ENCODE data around the gene PPM1L. TPM values are rescaled to one million over a fixed set of nuclear protein-coding genes. Genes with fewer than 3 reads are reported as not detected.

PPM1L gene
- total and polyA plus RNA-seq, 2 of the 13 experiments (the other 11 are each of a cell fraction or from before 2014, with no cell fraction given), result 0.22 to 1.4 TPM

DNA sequence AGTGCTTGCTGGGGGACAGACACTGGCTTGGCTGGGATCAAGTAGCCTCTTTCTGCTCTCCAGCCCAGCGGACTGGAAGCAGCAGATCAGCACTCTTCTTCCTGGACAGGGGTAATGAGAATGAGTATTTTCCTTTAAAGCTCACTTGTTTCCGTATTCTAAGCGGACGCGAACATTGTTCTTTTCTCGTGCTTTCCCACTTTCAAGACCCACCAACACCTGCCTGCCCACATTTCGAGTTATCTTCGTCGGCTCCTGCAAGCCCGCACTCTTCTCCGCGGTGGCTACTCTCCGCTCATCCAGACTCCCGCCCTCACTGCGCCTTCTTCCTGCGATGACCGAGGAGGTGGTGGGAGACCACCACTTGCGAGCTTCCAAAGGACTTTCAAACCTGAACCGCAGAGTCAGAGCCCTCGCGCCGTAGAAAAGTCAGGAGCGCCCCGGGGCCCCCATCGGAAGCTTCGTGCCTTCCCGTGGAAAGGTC is 1.6 kb upstream of the PPM1L start:
- ChIA-PET POLR2A (interaction anchor here (1.7 kb wide), 1 partner anchor 189 kb away, joined by 5 read pairs; the partner anchor contains the start of gene KPNA4), CTCF (ENCODE audit: low intra/inter-chr PET ratio, low total read pairs) (no interaction called here)
- peak overlapping the region; percentile 80 for H3K4me2 ChIP-seq (ENCODE audit: low read depth, low read length)
- H3K9me3 ChIP-seq (ENCODE audit: low read length), result no peaks in the 10 kb centered on the region
- peaks cover 0 to 35% of the 10 kb centered on the region in 2 experiments for H3K27me3 ChIP-seq (ENCODE audit: control insufficient read depth in 1 of 2, insufficient read depth in 2 of 2, low read length in 2 of 2)
- no peak overlapping the region for H2AFZ ChIP-seq (ENCODE audit: low read length)
- intact Hi-C loops (cut with micrococcal nuclease; ENCODE audit: unreplicated experiment), result no loop called here
- no peaks in the 10 kb centered on the region for H4K20me1 ChIP-seq (ENCODE audit: insufficient read depth, low read length)
- DNase-seq (ENCODE audit: low spot score) (no peak), ATAC-seq (peak; percentile 22), FAIRE-seq (no peak)
- H3K36me3 ChIP-seq (replicated peaks in 1 of 2; ENCODE audit: control insufficient read depth in 1 of 2, insufficient read depth in 2 of 2, low read length in 2 of 2), result no peaks in the 10 kb centered on the region
- H3K4me3 ChIP-seq (replicated peaks in 1 of 3; ENCODE audit: insufficient read depth in 1 of 3, low read depth in 2 of 3, low read length in 3 of 3), result peak overlapping the region; percentile 40 to 77 (median 58)
- H3K27ac ChIP-seq (ENCODE audit: extremely low read length, insufficient read depth, low read length), result no peak overlapping the region
- in situ Hi-C loops (cut with HindIII; ENCODE audit: extremely low pct_ligation_motif_present, low pct_unique_long_range_greater_than_20kb), result loop anchor here (10.0 kb wide), 1 partner anchor 470 kb away; the partner anchor contains the start of gene NMD3
- BruUV-seq (replicated peaks), result no TSS peak
- H3K4me1 ChIP-seq (ENCODE audit: insufficient read depth, low read length), result peaks cover 30% of the 10 kb centered on the region
- H3K79me2 ChIP-seq (ENCODE audit: insufficient read depth, low read length), result no peaks in the 10 kb centered on the region
- peak overlapping the region; percentile 42; the same call in 1 of the 2 replicates for H3K9ac ChIP-seq (ENCODE audit: insufficient read depth, low read depth, low read length)
- WGBS (ENCODE audit: low lambda C conversion rate), result 5% methylated on average over 23 of the region's 27 CpGs
- TF ChIP-seq HMGA1 (CRISPR knock-in tag; conservative IDR thresholded peaks at IDR 0.05), result no peak
- TF ChIP-seq, protein P1, sequence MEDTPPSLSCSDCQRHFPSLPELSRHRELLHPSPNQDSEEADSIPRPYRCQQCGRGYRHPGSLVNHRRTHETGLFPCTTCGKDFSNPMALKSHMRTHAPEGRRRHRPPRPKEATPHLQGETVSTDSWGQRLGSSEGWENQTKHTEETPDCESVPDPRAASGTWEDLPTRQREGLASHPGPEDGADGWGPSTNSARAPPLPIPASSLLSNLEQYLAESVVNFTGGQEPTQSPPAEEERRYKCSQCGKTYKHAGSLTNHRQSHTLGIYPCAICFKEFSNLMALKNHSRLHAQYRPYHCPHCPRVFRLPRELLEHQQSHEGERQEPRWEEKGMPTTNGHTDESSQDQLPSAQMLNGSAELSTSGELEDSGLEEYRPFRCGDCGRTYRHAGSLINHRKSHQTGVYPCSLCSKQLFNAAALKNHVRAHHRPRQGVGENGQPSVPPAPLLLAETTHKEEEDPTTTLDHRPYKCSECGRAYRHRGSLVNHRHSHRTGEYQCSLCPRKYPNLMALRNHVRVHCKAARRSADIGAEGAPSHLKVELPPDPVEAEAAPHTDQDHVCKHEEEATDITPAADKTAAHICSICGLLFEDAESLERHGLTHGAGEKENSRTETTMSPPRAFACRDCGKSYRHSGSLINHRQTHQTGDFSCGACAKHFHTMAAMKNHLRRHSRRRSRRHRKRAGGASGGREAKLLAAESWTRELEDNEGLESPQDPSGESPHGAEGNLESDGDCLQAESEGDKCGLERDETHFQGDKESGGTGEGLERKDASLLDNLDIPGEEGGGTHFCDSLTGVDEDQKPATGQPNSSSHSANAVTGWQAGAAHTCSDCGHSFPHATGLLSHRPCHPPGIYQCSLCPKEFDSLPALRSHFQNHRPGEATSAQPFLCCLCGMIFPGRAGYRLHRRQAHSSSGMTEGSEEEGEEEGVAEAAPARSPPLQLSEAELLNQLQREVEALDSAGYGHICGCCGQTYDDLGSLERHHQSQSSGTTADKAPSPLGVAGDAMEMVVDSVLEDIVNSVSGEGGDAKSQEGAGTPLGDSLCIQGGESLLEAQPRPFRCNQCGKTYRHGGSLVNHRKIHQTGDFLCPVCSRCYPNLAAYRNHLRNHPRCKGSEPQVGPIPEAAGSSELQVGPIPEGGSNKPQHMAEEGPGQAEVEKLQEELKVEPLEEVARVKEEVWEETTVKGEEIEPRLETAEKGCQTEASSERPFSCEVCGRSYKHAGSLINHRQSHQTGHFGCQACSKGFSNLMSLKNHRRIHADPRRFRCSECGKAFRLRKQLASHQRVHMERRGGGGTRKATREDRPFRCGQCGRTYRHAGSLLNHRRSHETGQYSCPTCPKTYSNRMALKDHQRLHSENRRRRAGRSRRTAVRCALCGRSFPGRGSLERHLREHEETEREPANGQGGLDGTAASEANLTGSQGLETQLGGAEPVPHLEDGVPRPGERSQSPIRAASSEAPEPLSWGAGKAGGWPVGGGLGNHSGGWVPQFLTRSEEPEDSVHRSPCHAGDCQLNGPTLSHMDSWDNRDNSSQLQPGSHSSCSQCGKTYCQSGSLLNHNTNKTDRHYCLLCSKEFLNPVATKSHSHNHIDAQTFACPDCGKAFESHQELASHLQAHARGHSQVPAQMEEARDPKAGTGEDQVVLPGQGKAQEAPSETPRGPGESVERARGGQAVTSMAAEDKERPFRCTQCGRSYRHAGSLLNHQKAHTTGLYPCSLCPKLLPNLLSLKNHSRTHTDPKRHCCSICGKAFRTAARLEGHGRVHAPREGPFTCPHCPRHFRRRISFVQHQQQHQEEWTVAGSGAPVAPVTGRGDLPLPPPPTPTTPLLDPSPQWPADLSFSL (CRISPR knock-in tag; IDR thresholded peaks at IDR 0.05), result 0 out of 2 replicates have a peak, but pooled peaks have one; percentile 37
- TF ChIP-seq SALL1 (CRISPR knock-in tag; IDR thresholded peaks at IDR 0.05), result 0 out of 2 replicates have a peak, but pooled peaks have one; percentile 2
- 0 out of 2 replicates have a peak, but pooled peaks have one; percentile 16 for TF ChIP-seq HOXA9 (CRISPR knock-in tag; IDR thresholded peaks at IDR 0.05; ENCODE audit: borderline replicate concordance)
- TF ChIP-seq BRD4 (CRISPR knock-in tag; IDR thresholded peaks at IDR 0.05), result no peak
- TF ChIP-seq, protein P2, sequence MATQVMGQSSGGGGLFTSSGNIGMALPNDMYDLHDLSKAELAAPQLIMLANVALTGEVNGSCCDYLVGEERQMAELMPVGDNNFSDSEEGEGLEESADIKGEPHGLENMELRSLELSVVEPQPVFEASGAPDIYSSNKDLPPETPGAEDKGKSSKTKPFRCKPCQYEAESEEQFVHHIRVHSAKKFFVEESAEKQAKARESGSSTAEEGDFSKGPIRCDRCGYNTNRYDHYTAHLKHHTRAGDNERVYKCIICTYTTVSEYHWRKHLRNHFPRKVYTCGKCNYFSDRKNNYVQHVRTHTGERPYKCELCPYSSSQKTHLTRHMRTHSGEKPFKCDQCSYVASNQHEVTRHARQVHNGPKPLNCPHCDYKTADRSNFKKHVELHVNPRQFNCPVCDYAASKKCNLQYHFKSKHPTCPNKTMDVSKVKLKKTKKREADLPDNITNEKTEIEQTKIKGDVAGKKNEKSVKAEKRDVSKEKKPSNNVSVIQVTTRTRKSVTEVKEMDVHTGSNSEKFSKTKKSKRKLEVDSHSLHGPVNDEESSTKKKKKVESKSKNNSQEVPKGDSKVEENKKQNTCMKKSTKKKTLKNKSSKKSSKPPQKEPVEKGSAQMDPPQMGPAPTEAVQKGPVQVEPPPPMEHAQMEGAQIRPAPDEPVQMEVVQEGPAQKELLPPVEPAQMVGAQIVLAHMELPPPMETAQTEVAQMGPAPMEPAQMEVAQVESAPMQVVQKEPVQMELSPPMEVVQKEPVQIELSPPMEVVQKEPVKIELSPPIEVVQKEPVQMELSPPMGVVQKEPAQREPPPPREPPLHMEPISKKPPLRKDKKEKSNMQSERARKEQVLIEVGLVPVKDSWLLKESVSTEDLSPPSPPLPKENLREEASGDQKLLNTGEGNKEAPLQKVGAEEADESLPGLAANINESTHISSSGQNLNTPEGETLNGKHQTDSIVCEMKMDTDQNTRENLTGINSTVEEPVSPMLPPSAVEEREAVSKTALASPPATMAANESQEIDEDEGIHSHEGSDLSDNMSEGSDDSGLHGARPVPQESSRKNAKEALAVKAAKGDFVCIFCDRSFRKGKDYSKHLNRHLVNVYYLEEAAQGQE (IDR thresholded peaks at IDR 0.05; ENCODE audit: borderline replicate concordance in 1 of 2, low read depth in 1 of 2, low read length in 2 of 2), result peak in 1 of 2 experiments; percentile 91
- TF ChIP-seq, protein P3, sequence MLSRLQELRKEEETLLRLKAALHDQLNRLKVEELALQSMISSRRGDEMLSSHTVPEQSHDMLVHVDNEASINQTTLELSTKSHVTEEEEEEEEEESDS (CRISPR knock-in tag; IDR thresholded peaks at IDR 0.05; ENCODE audit: borderline replicate concordance), result no peak
- TF ChIP-seq, protein P4, sequence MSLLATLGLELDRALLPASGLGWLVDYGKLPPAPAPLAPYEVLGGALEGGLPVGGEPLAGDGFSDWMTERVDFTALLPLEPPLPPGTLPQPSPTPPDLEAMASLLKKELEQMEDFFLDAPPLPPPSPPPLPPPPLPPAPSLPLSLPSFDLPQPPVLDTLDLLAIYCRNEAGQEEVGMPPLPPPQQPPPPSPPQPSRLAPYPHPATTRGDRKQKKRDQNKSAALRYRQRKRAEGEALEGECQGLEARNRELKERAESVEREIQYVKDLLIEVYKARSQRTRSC (CRISPR knock-in tag; IDR thresholded peaks at IDR 0.05; ENCODE audit: low read depth), result no peak
- TF ChIP-seq ZBTB42 (CRISPR knock-in tag; IDR thresholded peaks at IDR 0.05), result no peak
- TF ChIP-seq RARG (CRISPR knock-in tag; IDR thresholded peaks at IDR 0.05; ENCODE audit: low read depth), result no peak
- TF ChIP-seq HNRNPK (IDR thresholded peaks at IDR 0.05; ENCODE audit: low read depth, low read length, poor library complexity, severe bottlenecking), result no peak

Data from HepG2 (cell line).